Vagina (tissue), 2 donors: ENCODE results near the gene ARHGAP24.

ENCODE experiments used
- POLR2A ChIP-seq, 2 donors: fragments of 450-650 bp; IDR thresholded peaks; one replicate each; pipeline ENCODE4 v1.6.1; 2017; ENCODE audit warnings: antibody characterized with exemption in 2 of 2, mild to moderate bottlenecking in 2 of 2, moderate library complexity in 2 of 2
- POLR2AphosphoS5 ChIP-seq, 2 donors: sonication (generic); formaldehyde crosslinking; IDR thresholded peaks; one replicate each; pipeline ENCODE4 v1.9.0; 2017; ENCODE audit warnings: antibody characterized with exemption in 2 of 2, mild to moderate bottlenecking in 2 of 2, low read depth in 1 of 2; ENCODE audit not compliant: insufficient read depth in 1 of 2

DNA sequence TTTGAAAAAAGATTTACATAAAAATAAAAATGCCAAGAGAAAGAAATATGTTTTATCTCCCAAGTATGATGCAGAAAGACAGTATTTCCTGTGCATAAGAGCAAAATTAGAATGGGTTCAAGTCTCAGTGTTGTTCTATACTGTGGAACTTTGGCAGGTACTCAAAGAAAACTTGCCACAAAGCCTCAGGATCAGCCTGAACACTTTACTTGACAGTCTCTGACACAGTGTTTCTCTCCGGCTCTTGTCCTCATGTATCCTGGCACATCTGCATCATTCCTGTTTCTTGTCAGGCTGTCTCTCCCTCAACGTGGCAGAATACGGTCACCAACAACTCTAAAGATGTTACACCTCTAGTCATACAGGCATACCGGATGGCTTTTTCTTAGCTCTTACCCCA lies 273.7 kb downstream of the ARHGAP24 start:
- TF ChIP-seq POLR2A (IDR thresholded peaks at IDR 0.05) (no peak), POLR2AphosphoS5 (IDR thresholded peaks at IDR 0.05; ENCODE audit: insufficient read depth in 1 of 2, low read depth in 1 of 2) (no peak)
